ENCODE data around the gene CDH11. TPM values are rescaled to one million over a fixed set of nuclear protein-coding genes. Genes with fewer than 3 reads are reported as not detected.

CDH11 gene
- total and polyA plus RNA-seq, 2 donors (not counting 1 experiment from before 2014, with no cell fraction given), result not detected

GRCh38 chr16:64910356-64910755 lies 211.5 kb downstream of the CDH11 start:
- no peak overlapping the region for H3K4me2 ChIP-seq (replicated peaks; ENCODE audit: low read depth, low read length, poor library complexity, severe bottlenecking)
- ChIA-PET POLR2A (no interaction called here), CTCF (interaction anchor here (1.3 kb wide), 1 partner anchor 24 kb away, joined by 3 read pairs; no protein-coding TSS in a partner anchor)
- H3K4me1 ChIP-seq (ENCODE audit: control insufficient read depth in 2 of 2, insufficient read depth in 2 of 2, low read length in 2 of 2), result no peaks in the 10 kb centered on the region
- H3K4me3 Mint-ChIP-seq, result no peak overlapping the region
- no peaks in the 10 kb centered on the region for H3K79me2 ChIP-seq (ENCODE audit: control insufficient read depth, insufficient read depth, low read length)
- H3K27ac ChIP-seq (ENCODE audit: low read length in 2 of 2), result no peak overlapping the region
- no peaks in the 10 kb centered on the region for H3K27me3 ChIP-seq (replicated peaks in 1 of 4; ENCODE audit: control extremely low read depth in 1 of 4, control insufficient read depth in 3 of 4, insufficient read depth in 4 of 4, low read length in 3 of 4)
- intact Hi-C loops (cut with micrococcal nuclease), result no loop called here
- H3K27ac Mint-ChIP-seq, result no peak overlapping the region
- H3K9me3 ChIP-seq (ENCODE audit: control extremely low read depth in 1 of 3, control insufficient read depth in 2 of 3, insufficient read depth in 1 of 3, low read length in 2 of 3), result peaks cover 0 to 3% (median 0%) of the 10 kb centered on the region in 3 donors
- H2AFZ ChIP-seq (ENCODE audit: insufficient read depth, low read depth, low read length, poor library complexity, severe bottlenecking), result no peak overlapping the region
- H4K20me1 ChIP-seq (ENCODE audit: control insufficient read depth, insufficient read depth, low read length, poor library complexity, severe bottlenecking), result no peaks in the 10 kb centered on the region
- H3K9ac ChIP-seq (ENCODE audit: low read length), result no peak overlapping the region
- H3K27me3 Mint-ChIP-seq, result no peaks in the 10 kb centered on the region
- WGBS (ENCODE audit: insufficient coverage), result 63% methylated on average over 4 of the region's 6 CpGs
- TF ChIP-seq EZH2 (IDR thresholded peaks at IDR 0.05; ENCODE audit: borderline replicate concordance, insufficient read depth, low read depth, low read length, poor library complexity, severe bottlenecking) (no peak), CTCF (IDR thresholded peaks at IDR 0.05) (no peak)
- no peaks in the 10 kb centered on the region for H3K9me3 Mint-ChIP-seq (ENCODE audit: insufficient read depth)
- DNase-seq, result no peak
- no peaks in the 10 kb centered on the region for H3K4me1 Mint-ChIP-seq
- no peaks in the 10 kb centered on the region for H3K36me3 ChIP-seq (replicated peaks in 1 of 2; ENCODE audit: control extremely low read depth in 1 of 2, control insufficient read depth in 1 of 2, extremely low read depth in 1 of 2, insufficient read depth in 2 of 2, low read length in 1 of 2)
- no peak for ATAC-seq (ENCODE audit: low read depth)
- no peak overlapping the region for H3K4me3 ChIP-seq (ENCODE audit: control extremely low read depth in 1 of 5, extremely low read depth in 1 of 5, insufficient read depth in 1 of 5, low read depth in 2 of 5, low read length in 4 of 5)

- Histone ChIP-seq H2AFZ (ENCODE audit: insufficient read depth, low read depth, low read length, poor library complexity, severe bottlenecking) (no peak overlapping the region), H3K4me2 (replicated peaks; ENCODE audit: low read depth, low read length, poor library complexity, severe bottlenecking) (no peak overlapping the region), H3K27me3 (replicated peaks in 1 of 4; ENCODE audit: control extremely low read depth in 1 of 4, control insufficient read depth in 3 of 4, insufficient read depth in 4 of 4, low read length in 3 of 4) (no peaks in the 10 kb centered on the region), H3K27ac (ENCODE audit: low read length in 2 of 2) (no peak overlapping the region), H3K4me3 (ENCODE audit: control extremely low read depth in 1 of 5, extremely low read depth in 1 of 5, insufficient read depth in 1 of 5, low read depth in 2 of 5, low read length in 4 of 5) (no peak overlapping the region), H3K36me3 (replicated peaks in 1 of 2; ENCODE audit: control extremely low read depth in 1 of 2, control insufficient read depth in 1 of 2, extremely low read depth in 1 of 2, insufficient read depth in 2 of 2, low read length in 1 of 2) (no peaks in the 10 kb centered on the region), H4K20me1 (ENCODE audit: control insufficient read depth, insufficient read depth, low read length, poor library complexity, severe bottlenecking) (no peaks in the 10 kb centered on the region), H3K9me3 (ENCODE audit: control extremely low read depth in 1 of 3, control insufficient read depth in 2 of 3, insufficient read depth in 1 of 3, low read length in 2 of 3) (peaks cover 0 to 7% (median 0%) of the 10 kb centered on the region in 3 donors), H3K9ac (ENCODE audit: low read length) (no peak overlapping the region), H3K4me1 (ENCODE audit: control insufficient read depth in 2 of 2, insufficient read depth in 2 of 2, low read length in 2 of 2) (no peaks in the 10 kb centered on the region), H3K79me2 (ENCODE audit: control insufficient read depth, insufficient read depth, low read length) (no peaks in the 10 kb centered on the region)
- Mint-ChIP-seq H3K9me3 (ENCODE audit: insufficient read depth) (no peaks in the 10 kb centered on the region), H3K27me3 (no peaks in the 10 kb centered on the region), H3K4me1 (no peaks in the 10 kb centered on the region), H3K27ac (no peak overlapping the region), H3K4me3 (no peak overlapping the region)
- TF ChIP-seq EZH2 (IDR thresholded peaks at IDR 0.05; ENCODE audit: borderline replicate concordance, insufficient read depth, low read depth, low read length, poor library complexity, severe bottlenecking), result no peak
- TF ChIP-seq CTCF (IDR thresholded peaks at IDR 0.05), result no peak
- POLR2A ChIA-PET, result no interaction called here
- DNase-seq, result no peak
- intact Hi-C loops (cut with micrococcal nuclease), result no loop called here
- CTCF ChIA-PET, result no interaction called here
- 36% methylated on average over 4 of the region's 5 CpGs for WGBS (ENCODE audit: insufficient coverage)
- no peak for ATAC-seq (ENCODE audit: low read depth)
Observed at GRCh38 chr16:64907844-64908243, 214.0 kb downstream of the CDH11 start.

Data from B cell (primary cell).